Tibial nerve (tissue), 4 donors: Measurements from ENCODE around the gene TCF12. TPM values are rescaled to one million over a fixed set of nuclear protein-coding genes. Genes with fewer than 3 reads are reported as not detected.

Experiments used
- DNase-seq, 2 donors: peaks; one replicate each; pipeline ENCODE4 v3.0.0-alpha.2; 2019; ENCODE audit warnings: low spot score in 2 of 2
- H3K27ac ChIP-seq, 4 donors: fragments of 200-600 bp; sonication (generic) in 3 of 4; one replicate each; pipeline ENCODE4 v1.5.1; 2017 to 2019; ENCODE audit warnings: mild to moderate bottlenecking in 1 of 4
- H3K27me3 ChIP-seq, 2 donors: fragments of 200-600 bp; sonication (generic) in 1 of 2; one replicate each; pipeline versions ENCODE4 v1.5.1 to v1.6.0; 2017 to 2019
- H3K36me3 ChIP-seq, 3 donors: fragments of 200-600 bp; sonication (generic); one replicate each; pipeline ENCODE4 v1.5.1; 2018 to 2019
- H3K4me1 ChIP-seq, 4 donors: fragments of 200-600 bp; sonication (generic) in 3 of 4; one replicate each; pipeline ENCODE4 v1.5.1; 2017 to 2019
- H3K4me3 ChIP-seq, 4 donors: fragments of 200-600 bp; sonication (generic) in 3 of 4; one replicate each; pipeline ENCODE4 v1.5.1; 2017 to 2019; ENCODE audit warnings: mild to moderate bottlenecking in 1 of 4, moderate library complexity in 1 of 4
- H3K9me3 ChIP-seq, 4 donors: fragments of 200-600 bp; sonication (generic) in 3 of 4; one replicate each; pipeline ENCODE4 v1.5.1; 2017 to 2019
- EP300 ChIP-seq, 2 donors: sonication (generic); formaldehyde crosslinking; IDR thresholded peaks; one replicate each; pipeline ENCODE4 v1.6.1; 2017; ENCODE audit warnings: antibody characterized with exemption in 2 of 2, mild to moderate bottlenecking in 1 of 2
- POLR2A ChIP-seq, 2 donors: fragments of 450-650 bp; IDR thresholded peaks; one replicate each; pipeline ENCODE4 v1.6.1; 2017; ENCODE audit warnings: antibody characterized with exemption in 2 of 2, mild to moderate bottlenecking in 2 of 2, moderate library complexity in 2 of 2
- WGBS, 2 donors: methylation state at CpG; one replicate each; pipeline ENCODE4 v1.1.5; 2018; 5-methylcytosine and 5-hydroxymethylcytosine counted together
- total RNA-seq, 4 donors: library from RNA; depleted of rRNA; stranded (reverse); fragments of >200 nt; gene quantifications; one replicate each; pipeline ENCODE4 v1.1.0, GENCODE V29; 2016
- TF ChIP-seq, protein P1 (sequence below), 5 experiments: fragments of 200-600 bp in 3 of 5; fragments of 450-650 bp in 2 of 5; sonication (generic) in 3 of 5; IDR thresholded peaks; one replicate each; pipeline ENCODE4 v1.5.1; 2016 to 2019; ENCODE audit warnings: antibody characterized with exemption in 5 of 5, mild to moderate bottlenecking in 3 of 5, moderate library complexity in 2 of 5

Gene TCF12
- total RNA-seq, 4 donors from 2014 or later, result 117 to 181 (median 174) TPM

DNA sequence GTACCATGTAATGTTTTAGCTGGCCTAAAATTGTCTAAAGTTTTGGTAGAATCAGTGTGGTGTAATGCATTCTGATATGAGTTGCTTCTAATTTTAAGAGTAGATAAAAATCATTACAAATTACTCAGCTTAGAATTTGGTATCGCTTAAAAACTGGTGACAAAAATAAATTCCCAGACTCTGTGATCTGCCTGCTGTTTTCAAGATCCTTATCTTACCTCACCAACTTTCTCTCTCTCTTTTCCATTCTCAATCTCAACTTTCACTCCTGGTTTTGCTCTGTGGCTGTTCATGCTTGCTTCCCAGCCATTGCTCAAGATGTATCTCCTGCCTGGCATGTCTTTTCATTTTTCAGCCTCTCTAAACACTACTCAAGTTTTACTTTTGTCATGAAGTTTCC lies 45.7 kb downstream of the TCF12 start:
- Histone ChIP-seq H3K4me1 (peaks cover 0 to 36% (median 4%) of the 10 kb centered on the region in 4 donors), H3K4me3 (no peak overlapping the region), H3K27ac (no peak overlapping the region), H3K27me3 (no peaks in the 10 kb centered on the region), H3K9me3 (no peaks in the 10 kb centered on the region), H3K36me3 (no peaks in the 10 kb centered on the region)
- WGBS, 2 donors, result 81 to 82% methylated on average over 1 of the region's 1 CpG
- TF ChIP-seq EP300 (IDR thresholded peaks at IDR 0.05) (no peak), POLR2A (IDR thresholded peaks at IDR 0.05) (no peak)
- TF ChIP-seq, protein P1, sequence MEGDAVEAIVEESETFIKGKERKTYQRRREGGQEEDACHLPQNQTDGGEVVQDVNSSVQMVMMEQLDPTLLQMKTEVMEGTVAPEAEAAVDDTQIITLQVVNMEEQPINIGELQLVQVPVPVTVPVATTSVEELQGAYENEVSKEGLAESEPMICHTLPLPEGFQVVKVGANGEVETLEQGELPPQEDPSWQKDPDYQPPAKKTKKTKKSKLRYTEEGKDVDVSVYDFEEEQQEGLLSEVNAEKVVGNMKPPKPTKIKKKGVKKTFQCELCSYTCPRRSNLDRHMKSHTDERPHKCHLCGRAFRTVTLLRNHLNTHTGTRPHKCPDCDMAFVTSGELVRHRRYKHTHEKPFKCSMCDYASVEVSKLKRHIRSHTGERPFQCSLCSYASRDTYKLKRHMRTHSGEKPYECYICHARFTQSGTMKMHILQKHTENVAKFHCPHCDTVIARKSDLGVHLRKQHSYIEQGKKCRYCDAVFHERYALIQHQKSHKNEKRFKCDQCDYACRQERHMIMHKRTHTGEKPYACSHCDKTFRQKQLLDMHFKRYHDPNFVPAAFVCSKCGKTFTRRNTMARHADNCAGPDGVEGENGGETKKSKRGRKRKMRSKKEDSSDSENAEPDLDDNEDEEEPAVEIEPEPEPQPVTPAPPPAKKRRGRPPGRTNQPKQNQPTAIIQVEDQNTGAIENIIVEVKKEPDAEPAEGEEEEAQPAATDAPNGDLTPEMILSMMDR (IDR thresholded peaks at IDR 0.05), result no peak
- no peak for DNase-seq

DNA sequence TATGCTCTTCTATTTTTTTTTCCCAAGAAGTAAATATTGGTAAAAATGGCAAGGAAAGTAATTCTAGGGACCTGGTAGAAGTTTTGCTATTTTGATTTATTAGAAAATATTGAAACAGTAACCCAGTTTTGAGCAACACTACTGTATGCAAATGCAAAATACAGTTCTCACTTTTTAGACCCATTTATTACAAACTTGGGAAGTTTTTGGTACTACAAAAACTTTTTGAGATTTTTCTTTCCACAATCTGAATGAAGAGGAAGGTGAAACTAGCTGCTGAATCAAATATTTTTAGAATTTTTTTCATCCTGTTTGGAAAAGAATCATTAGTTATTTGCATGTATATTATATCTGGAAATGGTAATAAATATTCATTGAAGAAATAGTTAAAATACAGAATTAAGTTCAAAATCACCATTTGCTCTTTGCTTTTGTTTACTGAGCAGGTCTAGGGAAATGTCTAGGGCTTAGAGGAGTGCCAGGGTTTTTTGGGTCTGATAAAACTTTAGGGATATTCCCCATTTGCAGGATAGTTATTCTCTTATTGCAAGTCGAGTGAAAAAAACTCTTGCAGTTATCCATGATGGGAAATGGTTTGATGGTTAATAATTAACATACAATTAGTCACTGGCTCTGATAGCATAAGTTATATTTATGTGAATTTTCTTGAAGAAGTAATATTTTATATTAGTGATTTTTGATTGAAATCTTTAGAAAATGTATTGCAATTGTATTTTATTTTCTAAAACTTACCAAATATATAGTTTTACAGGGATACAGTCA lies 47.0 kb downstream of the TCF12 start:
- peaks cover 0 to 36% (median 4%) of the 10 kb centered on the region in 4 donors for H3K4me1 ChIP-seq
- no peak for DNase-seq
- WGBS, 2 donors, result 78 to 86% methylated on average over 1 of the region's 1 CpG

DNA sequence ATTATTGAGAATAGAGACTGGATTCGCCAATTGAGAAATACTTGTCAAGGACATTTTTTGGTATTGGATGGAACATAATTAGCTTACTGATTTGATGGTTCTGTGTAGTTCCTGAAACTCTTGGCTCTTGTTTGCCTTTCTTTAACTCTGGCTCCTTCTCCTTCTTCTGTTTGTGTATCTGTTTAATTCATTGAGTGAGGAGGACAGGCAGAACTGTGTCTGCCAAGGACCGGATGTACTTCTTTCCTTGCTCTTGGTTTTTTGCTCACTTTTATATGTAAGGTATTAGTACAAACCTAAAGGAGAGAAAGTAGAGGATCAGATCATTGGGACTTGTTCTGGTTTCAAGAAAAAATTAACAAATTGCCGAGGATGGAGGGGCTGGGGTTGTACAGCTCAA lies 48.9 kb downstream of the TCF12 start:
- 90 to 91% methylated on average over 3 of the region's 3 CpGs for WGBS, 2 donors
- TF ChIP-seq, protein P1 (IDR thresholded peaks at IDR 0.05), result no peak
- TF ChIP-seq POLR2A (IDR thresholded peaks at IDR 0.05), result no peak
- TF ChIP-seq EP300 (IDR thresholded peaks at IDR 0.05), result no peak
- no peaks in the 10 kb centered on the region for H3K27me3 ChIP-seq
- H3K9me3 ChIP-seq, result no peaks in the 10 kb centered on the region
- no peak overlapping the region for H3K27ac ChIP-seq
- peaks cover 0 to 48% (median 4%) of the 10 kb centered on the region in 4 donors for H3K4me1 ChIP-seq
- H3K36me3 ChIP-seq, result no peaks in the 10 kb centered on the region
- no peak overlapping the region for H3K4me3 ChIP-seq
- DNase-seq, result no peak

More for the DNA sequence above, 47.0 kb downstream of the TCF12 start:
- H3K9me3 ChIP-seq, result no peaks in the 10 kb centered on the region
- no peak overlapping the region for H3K27ac ChIP-seq
- TF ChIP-seq POLR2A (IDR thresholded peaks at IDR 0.05) (no peak), EP300 (IDR thresholded peaks at IDR 0.05) (no peak)
- TF ChIP-seq, protein P1 (IDR thresholded peaks at IDR 0.05), result no peak
- H3K4me3 ChIP-seq, result no peak overlapping the region
- H3K27me3 ChIP-seq, result no peaks in the 10 kb centered on the region
- no peaks in the 10 kb centered on the region for H3K36me3 ChIP-seq

- Histone ChIP-seq H3K36me3 (no peaks in the 10 kb centered on the region), H3K9me3 (no peaks in the 10 kb centered on the region), H3K4me1 (peaks cover 0 to 55% (median 4%) of the 10 kb centered on the region in 4 donors), H3K4me3 (no peak overlapping the region), H3K27ac (no peak overlapping the region), H3K27me3 (no peaks in the 10 kb centered on the region)
- TF ChIP-seq POLR2A (IDR thresholded peaks at IDR 0.05), result no peak
- no peak for TF ChIP-seq EP300 (IDR thresholded peaks at IDR 0.05)
- TF ChIP-seq, protein P1 (IDR thresholded peaks at IDR 0.05), result no peak
- DNase-seq, result no peak
Measured at GRCh38 chr15:56968256-56968655, 49.8 kb downstream of the TCF12 start.

DNA sequence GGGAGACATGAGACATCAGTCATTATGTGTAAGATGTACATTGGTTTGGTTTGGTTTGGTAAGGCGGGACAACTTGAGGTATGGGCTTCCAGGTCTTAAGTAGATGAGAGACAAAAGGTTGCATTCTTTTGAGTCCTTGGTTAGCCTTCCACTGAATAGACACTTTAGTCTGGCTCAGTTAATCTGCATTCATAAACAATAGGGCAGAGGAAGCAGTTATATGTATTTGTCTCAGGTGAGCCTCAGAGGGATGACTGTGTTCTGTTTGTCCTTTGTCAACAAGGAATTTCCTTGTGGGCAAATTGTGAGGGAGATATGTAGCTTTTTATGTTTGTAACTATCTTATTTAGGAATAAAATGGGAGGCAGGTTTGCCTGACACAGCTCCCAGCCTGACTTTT lies 50.4 kb downstream of the TCF12 start:
- H3K27me3 ChIP-seq, result no peaks in the 10 kb centered on the region
- 95 to 96% methylated on average over 1 of the region's 1 CpG for WGBS, 2 donors
- no peak overlapping the region for H3K4me3 ChIP-seq
- no peak for DNase-seq
- TF ChIP-seq POLR2A (IDR thresholded peaks at IDR 0.05) (no peak), EP300 (IDR thresholded peaks at IDR 0.05) (no peak)
- no peaks in the 10 kb centered on the region for H3K9me3 ChIP-seq
- peaks cover 0 to 55% (median 3%) of the 10 kb centered on the region in 4 donors for H3K4me1 ChIP-seq
- H3K36me3 ChIP-seq, result no peaks in the 10 kb centered on the region
- H3K27ac ChIP-seq, result no peak overlapping the region
